Activated naive CD4-positive, alpha-beta T cell treated with anti-CD3 and anti-CD28 coated beads for 36 hours (primary cell): ENCODE data around the gene ZNF41. TPM values are rescaled to one million over a fixed set of nuclear protein-coding genes. Genes with fewer than 3 reads are reported as not detected.

ENCODE experiments used
- CTCF ChIA-PET: fragments of 350-600 bp; sonication (Branson Sonifier 250); formaldehyde crosslinking; loops from one replicate; lab custom pipeline; 2021; ENCODE audit warnings: antibody characterized with exemption; lab: Charles Lee
- DNase-seq: peaks from one replicate; pipeline ENCODE4 v3.0.0-alpha.2; 2020
- H3K27ac Mint-ChIP-seq: one replicate; pipeline ENCODE4 v1.8.0; 2021; ENCODE audit warnings: mild to moderate bottlenecking, mixed read lengths
- H3K27me3 Mint-ChIP-seq: one replicate; pipeline ENCODE4 v1.8.0; 2021; ENCODE audit warnings: low read depth, mixed read lengths
- H3K36me3 Mint-ChIP-seq: one replicate; pipeline ENCODE4 v1.8.0; 2021; ENCODE audit warnings: low read depth, mixed read lengths
- H3K4me1 Mint-ChIP-seq: one replicate; pipeline ENCODE4 v1.8.0; 2021; ENCODE audit warnings: low read depth, mixed read lengths
- H3K4me3 Mint-ChIP-seq: one replicate; pipeline ENCODE4 v1.8.0; 2021; ENCODE audit warnings: mild to moderate bottlenecking, moderate library complexity, mixed read lengths
- H3K9me3 Mint-ChIP-seq: one replicate; pipeline ENCODE4 v1.8.0; 2021; ENCODE audit warnings: mixed read lengths
- intact Hi-C: fragments of 100-400 bp; cut with micrococcal nuclease; formaldehyde crosslinking; loops from one replicate; pipeline ENCODE4 v1.15.1; 2023
- total RNA-seq, 2 experiments: library from RNA; stranded (reverse); gene quantifications; one replicate each; pipeline ENCODE4 v1.2.3, GENCODE V29; 2021

Gene ZNF41
- total RNA-seq, 2 experiments from 2014 or later: 4.6 to 6.4 TPM

GRCh38 chrX:47483306-47484268 is 565 bp upstream of the ZNF41 start:
- Mint-ChIP-seq H3K27ac (peak overlapping the region; percentile 96), H3K4me1 (peaks cover 30% of the 10 kb centered on the region), H3K36me3 (no peaks in the 10 kb centered on the region), H3K4me3 (peak overlapping the region; percentile 94), H3K9me3 (no peaks in the 10 kb centered on the region), H3K27me3 (no peaks in the 10 kb centered on the region)
- DNase-seq: no peak
- intact Hi-C loops: loop anchor here (2.0 to 5.0 kb wide), 9 partner anchors 33 to 355 kb away; partner anchors contain the start of genes ELK1, NDUFB11, UBA1 and UXT
- CTCF ChIA-PET: interaction anchor here (0.7 kb wide), 1 partner anchor 292 kb away, joined by 4 read pairs; no protein-coding TSS in a partner anchor

GRCh38 chrX:47482065-47482511 is 934 bp downstream of the ZNF41 start:
- CTCF ChIA-PET: no interaction called here
- intact Hi-C loops: loop anchor here (1.0 to 5.0 kb wide), 11 partner anchors 35 to 355 kb away; partner anchors contain the start of genes ARAF, ELK1, NDUFB11 and UBA1
- Mint-ChIP-seq H3K4me1 (peaks cover 32% of the 10 kb centered on the region), H3K9me3 (no peaks in the 10 kb centered on the region), H3K36me3 (no peaks in the 10 kb centered on the region), H3K27me3 (no peaks in the 10 kb centered on the region), H3K27ac (peak overlapping the region; percentile 96), H3K4me3 (peak overlapping the region; percentile 94)
- DNase-seq: no peak

GRCh38 chrX:47481160-47481559 is 1.9 kb downstream of the ZNF41 start:
- Mint-ChIP-seq H3K27ac (no peak overlapping the region), H3K4me3 (peak overlapping the region; percentile 94), H3K9me3 (no peaks in the 10 kb centered on the region), H3K27me3 (no peaks in the 10 kb centered on the region), H3K36me3 (peaks cover 2% of the 10 kb centered on the region), H3K4me1 (peaks cover 35% of the 10 kb centered on the region)
- CTCF ChIA-PET: interaction anchor here (0.7 kb wide), 1 partner anchor 95 kb away, joined by 3 read pairs; no protein-coding TSS in a partner anchor
- intact Hi-C loops: loop anchor here (5.0 kb wide), 4 partner anchors 99 to 356 kb away; partner anchors contain the start of genes NDUFB11 and ZNF81
- no peak for DNase-seq

- peaks cover 2% of the 10 kb centered on the region for H3K36me3 Mint-ChIP-seq
- H3K27me3 Mint-ChIP-seq: no peaks in the 10 kb centered on the region
- CTCF ChIA-PET: no interaction called here
- peaks cover 38% of the 10 kb centered on the region for H3K4me1 Mint-ChIP-seq
- DNase-seq: no peak
- H3K27ac Mint-ChIP-seq: no peak overlapping the region
- no peaks in the 10 kb centered on the region for H3K9me3 Mint-ChIP-seq
- intact Hi-C loops: loop anchor here (5.0 kb wide), 4 partner anchors 98 to 357 kb away; partner anchors contain the start of genes NDUFB11 and ZNF81
- peak overlapping the region; percentile 94 for H3K4me3 Mint-ChIP-seq
Measured at GRCh38 chrX:47480576-47480975, 2.4 kb downstream of the ZNF41 start.

DNA sequence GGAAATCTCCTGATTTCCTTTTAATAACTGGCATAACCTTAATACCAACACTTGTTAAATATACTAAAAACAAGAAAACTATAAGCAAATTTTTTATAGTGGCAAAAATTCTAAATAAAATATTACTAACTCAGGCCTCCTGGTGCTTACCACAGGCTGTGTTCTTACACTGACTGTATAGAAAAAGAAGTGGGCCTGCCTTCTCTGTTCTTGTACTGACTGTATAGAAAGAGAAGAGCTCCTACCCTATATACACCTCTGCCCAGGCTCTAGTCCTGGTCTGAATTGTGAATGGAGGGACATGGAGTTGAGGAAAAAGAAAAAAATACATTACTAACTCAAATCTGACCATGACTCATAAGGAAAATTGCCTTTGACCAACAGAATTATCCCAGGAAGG is 7.5 kb downstream of the ZNF41 start:
- no peak for DNase-seq
- no peak overlapping the region for H3K27ac Mint-ChIP-seq
- H3K4me1 Mint-ChIP-seq: peaks cover 12% of the 10 kb centered on the region
- H3K27me3 Mint-ChIP-seq: no peaks in the 10 kb centered on the region
- intact Hi-C loops: no loop called here
- no peak overlapping the region for H3K4me3 Mint-ChIP-seq
- CTCF ChIA-PET: no interaction called here
- H3K9me3 Mint-ChIP-seq: no peaks in the 10 kb centered on the region
- H3K36me3 Mint-ChIP-seq: peaks cover 2% of the 10 kb centered on the region

- H3K9me3 Mint-ChIP-seq: peaks cover 2% of the 10 kb centered on the region
- intact Hi-C loops: no loop called here
Measured at GRCh38 chrX:47467106-47467505, 15.9 kb downstream of the ZNF41 start.

GRCh38 chrX:47460561-47460960 is 22.5 kb downstream of the ZNF41 start:
- H3K27ac Mint-ChIP-seq: no peak overlapping the region
- no peaks in the 10 kb centered on the region for H3K27me3 Mint-ChIP-seq
- no peaks in the 10 kb centered on the region for H3K4me1 Mint-ChIP-seq
- CTCF ChIA-PET: interaction anchor here (0.7 kb wide), 1 partner anchor 87 kb away, joined by 3 read pairs; no protein-coding TSS in a partner anchor
- H3K9me3 Mint-ChIP-seq: peaks cover 3% of the 10 kb centered on the region
- no peak for DNase-seq
- peaks cover 51% of the 10 kb centered on the region for H3K36me3 Mint-ChIP-seq
- intact Hi-C loops: no loop called here
- no peak overlapping the region for H3K4me3 Mint-ChIP-seq

More at GRCh38 chrX:47467106-47467505, 15.9 kb downstream of the ZNF41 start:
- Mint-ChIP-seq H3K36me3 (peaks cover 33% of the 10 kb centered on the region), H3K4me1 (peaks cover 3% of the 10 kb centered on the region), H3K27ac (no peak overlapping the region), H3K27me3 (no peaks in the 10 kb centered on the region), H3K4me3 (no peak overlapping the region)
- CTCF ChIA-PET: no interaction called here
- DNase-seq: no peak

- Mint-ChIP-seq H3K4me1 (no peaks in the 10 kb centered on the region), H3K4me3 (no peak overlapping the region), H3K9me3 (peaks cover 3% of the 10 kb centered on the region), H3K27ac (no peak overlapping the region), H3K36me3 (peaks cover 52% of the 10 kb centered on the region), H3K27me3 (no peaks in the 10 kb centered on the region)
- intact Hi-C loops: no loop called here
- CTCF ChIA-PET: no interaction called here
- no peak for DNase-seq
Measured at GRCh38 chrX:47458528-47458927, 24.5 kb downstream of the ZNF41 start.

DNA sequence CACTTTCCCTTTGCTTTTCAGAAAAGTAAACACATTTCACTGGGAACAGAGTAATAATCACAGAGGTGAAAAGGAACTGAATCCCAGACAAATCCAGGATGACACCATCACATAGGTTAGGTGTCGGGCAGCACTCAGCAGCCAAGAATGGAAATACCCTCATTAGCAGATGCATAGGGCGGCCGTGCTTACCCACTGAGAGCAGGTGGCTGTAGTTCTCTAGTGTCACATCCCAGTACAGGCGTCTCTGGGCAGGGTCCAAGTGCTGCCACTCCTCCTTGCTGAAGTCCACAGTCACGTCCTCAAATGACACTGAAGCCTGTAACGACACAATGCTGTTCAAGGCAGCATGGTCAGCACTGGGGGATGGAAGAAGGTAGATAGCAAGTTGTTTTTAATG is 26.9 kb downstream of the ZNF41 start:
- CTCF ChIA-PET: no interaction called here
- Mint-ChIP-seq H3K4me1 (no peaks in the 10 kb centered on the region), H3K36me3 (peaks cover 61% of the 10 kb centered on the region), H3K9me3 (peaks cover 2% of the 10 kb centered on the region), H3K27ac (no peak overlapping the region), H3K27me3 (no peaks in the 10 kb centered on the region), H3K4me3 (no peak overlapping the region)
- no peak for DNase-seq
- intact Hi-C loops: no loop called here

DNA sequence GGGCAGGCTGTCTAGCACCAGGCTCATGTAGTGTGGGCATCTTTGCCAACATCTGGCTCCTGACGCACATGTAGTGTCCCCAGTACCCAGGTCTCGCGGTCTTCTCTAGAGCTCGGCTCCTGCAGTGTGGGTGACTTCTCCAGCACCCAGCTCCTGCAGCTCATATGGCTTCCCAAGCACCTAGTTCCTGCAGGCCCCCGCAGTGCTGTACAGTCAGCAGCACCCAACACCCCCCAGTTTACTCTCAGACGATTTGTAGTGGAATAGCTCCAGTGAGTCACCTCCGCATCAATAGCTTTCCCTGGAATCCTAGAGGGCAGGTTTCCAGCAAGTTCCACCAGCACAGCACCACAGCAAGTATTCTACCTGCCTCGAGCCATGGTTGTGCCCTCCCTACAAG is 30.9 kb downstream of the ZNF41 start:
- no peaks in the 10 kb centered on the region for H3K27me3 Mint-ChIP-seq
- H3K4me1 Mint-ChIP-seq: no peaks in the 10 kb centered on the region
- H3K4me3 Mint-ChIP-seq: no peak overlapping the region
- no peak for DNase-seq
- H3K36me3 Mint-ChIP-seq: peaks cover 85% of the 10 kb centered on the region
- CTCF ChIA-PET: no interaction called here
- intact Hi-C loops: no loop called here
- peaks cover 31% of the 10 kb centered on the region for H3K9me3 Mint-ChIP-seq
- H3K27ac Mint-ChIP-seq: no peak overlapping the region

GRCh38 chrX:47448165-47448806 is 34.7 kb downstream of the ZNF41 start:
- no peaks in the 10 kb centered on the region for H3K27me3 Mint-ChIP-seq
- intact Hi-C loops: no loop called here
- H3K4me1 Mint-ChIP-seq: no peaks in the 10 kb centered on the region
- H3K9me3 Mint-ChIP-seq: peaks cover 44% of the 10 kb centered on the region
- no peak for DNase-seq
- CTCF ChIA-PET: no interaction called here
- H3K4me3 Mint-ChIP-seq: no peak overlapping the region
- peaks cover 66% of the 10 kb centered on the region for H3K36me3 Mint-ChIP-seq
- no peak overlapping the region for H3K27ac Mint-ChIP-seq

DNA sequence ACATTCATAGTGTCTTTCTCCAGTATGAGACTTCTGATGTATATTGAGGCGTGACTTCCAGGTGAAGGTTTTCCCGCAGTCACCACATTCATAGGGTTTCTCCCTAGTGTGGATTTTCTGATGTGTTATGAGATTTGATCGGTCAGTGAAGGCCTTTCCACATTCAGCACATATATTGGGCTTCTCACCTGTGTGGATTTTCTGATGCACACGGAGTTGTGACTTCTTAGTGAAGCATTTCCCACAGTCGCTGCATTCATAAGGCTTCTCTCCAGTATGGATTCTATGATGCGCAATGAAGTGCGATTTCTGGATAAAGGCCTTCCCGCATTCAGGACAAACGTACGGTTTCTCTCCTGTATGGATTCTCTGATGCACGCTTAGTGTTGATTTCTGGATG is 35.4 kb downstream of the ZNF41 start:
- Mint-ChIP-seq H3K4me3 (no peak overlapping the region), H3K27me3 (no peaks in the 10 kb centered on the region), H3K4me1 (no peaks in the 10 kb centered on the region), H3K27ac (no peak overlapping the region), H3K9me3 (peaks cover 44% of the 10 kb centered on the region), H3K36me3 (peaks cover 60% of the 10 kb centered on the region)
- DNase-seq: no peak
- intact Hi-C loops: no loop called here
- CTCF ChIA-PET: no interaction called here
